HG03571 (cell line): Measurements from ENCODE around the gene THAP5.

Experiments
- ATAC-seq: cut with Tn5 transposase; IDR thresholded peaks from one replicate; pipeline ENCODE4 v1.9.1; 2021; ENCODE audit not compliant: unreplicated experiment

Gene THAP5

GRCh38 chr7:108535744-108536143, 33.8 kb downstream of the THAP5 start:
- no peak for ATAC-seq

GRCh38 chr7:108535257-108535656, 34.2 kb downstream of the THAP5 start:
- no peak for ATAC-seq

DNA sequence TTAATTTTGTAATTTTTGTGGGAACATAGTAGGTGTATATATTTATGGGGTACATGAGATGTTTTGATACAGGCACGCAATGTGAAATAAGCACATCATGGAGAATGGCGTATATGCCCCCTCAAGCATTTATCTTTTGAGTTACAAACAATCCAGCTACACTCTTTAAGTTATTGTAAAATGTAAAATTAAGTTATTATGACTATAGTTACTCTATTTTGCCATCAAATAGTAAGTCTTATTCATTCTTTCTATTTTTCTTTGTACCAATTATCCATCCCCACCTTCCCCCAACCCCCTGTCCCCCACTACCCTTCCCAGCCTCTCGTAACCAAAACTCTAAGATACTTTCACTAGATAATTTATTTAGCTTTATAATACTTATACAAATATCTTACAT, 35.8 kb downstream of the THAP5 start:
- no peak for ATAC-seq

GRCh38 chr7:108529341-108529740, 40.2 kb downstream of the THAP5 start:
- ATAC-seq = no peak

DNA sequence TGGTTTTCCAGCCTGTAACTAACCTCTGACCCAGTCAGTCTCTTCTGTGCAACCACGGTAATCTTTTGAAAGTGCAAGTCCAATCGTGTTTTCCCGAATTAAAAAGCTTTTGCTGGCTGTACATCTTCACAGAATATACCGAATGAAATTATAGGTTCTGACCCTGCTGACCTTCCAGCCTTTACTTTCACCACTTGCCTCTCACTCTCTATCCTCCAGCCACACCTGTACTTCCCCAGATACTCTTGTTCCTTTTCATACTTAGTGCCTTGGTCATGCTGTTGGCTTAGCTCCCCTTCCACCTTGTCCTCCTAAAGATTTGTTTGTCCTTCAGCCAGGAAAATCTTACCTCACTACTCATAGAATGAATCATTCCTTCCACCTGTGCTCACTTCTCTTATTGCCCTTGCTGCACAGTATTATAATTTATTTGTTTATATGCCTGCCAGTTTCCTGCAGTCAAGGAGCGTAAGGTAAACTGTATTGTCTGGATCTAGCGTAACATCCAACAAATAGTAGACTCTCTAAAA, 41.3 kb downstream of the THAP5 start:
- ATAC-seq = no peak

DNA sequence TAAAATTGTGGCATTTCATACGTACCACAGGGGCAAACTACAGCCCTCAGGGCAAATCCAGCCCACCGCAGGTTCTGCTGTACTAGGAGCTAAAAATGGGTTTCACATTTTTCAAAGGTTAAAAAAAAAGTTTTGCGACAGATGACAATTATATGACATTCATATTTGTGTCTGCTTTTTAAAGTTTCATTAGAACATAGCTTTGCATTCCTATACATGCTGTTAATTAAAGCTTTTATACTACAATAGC, 42.8 kb downstream of the THAP5 start:
- ATAC-seq = no peak

- peak; percentile 95 for ATAC-seq
Observed at GRCh38 chr7:108525985-108526767, 43.3 kb downstream of the THAP5 start, which contains the start of gene PNPLA8. PNPLA8 (minus strand) TSS chr7:108526135; CDS start chr7:108515491, 10,644 bp downstream.

DNA sequence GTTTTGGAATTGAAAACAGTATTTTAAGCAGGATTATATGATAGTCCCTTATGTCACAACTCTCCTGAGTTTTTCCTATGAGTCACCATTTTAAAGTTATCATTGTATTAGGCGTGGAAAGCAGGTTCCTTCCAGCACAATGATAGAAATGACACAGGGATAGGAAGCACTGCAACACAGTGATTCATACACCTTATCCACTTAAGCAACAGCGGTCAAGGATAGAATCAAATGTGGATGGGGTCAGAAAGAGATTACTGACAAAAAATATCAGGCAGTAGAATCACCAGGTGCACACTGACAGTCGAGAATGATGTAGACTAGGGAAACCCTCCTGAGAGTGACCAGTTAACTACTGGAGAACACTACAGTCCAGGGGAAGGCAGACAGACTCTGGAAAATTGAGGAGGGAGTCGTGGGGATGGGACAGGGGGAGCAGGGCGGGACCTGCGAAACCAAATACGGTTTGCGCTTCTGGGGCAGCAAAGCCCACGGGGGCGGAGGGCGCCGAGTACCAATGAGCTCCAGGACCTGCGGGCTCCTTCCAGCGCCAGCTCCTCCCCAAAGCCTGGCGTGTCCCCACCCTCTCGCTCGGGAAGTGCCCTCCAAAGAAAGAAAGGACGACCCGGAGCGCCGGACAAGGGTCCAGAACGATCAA, 44.0 kb downstream of the THAP5 start:
- peak; percentile 46 for ATAC-seq

DNA sequence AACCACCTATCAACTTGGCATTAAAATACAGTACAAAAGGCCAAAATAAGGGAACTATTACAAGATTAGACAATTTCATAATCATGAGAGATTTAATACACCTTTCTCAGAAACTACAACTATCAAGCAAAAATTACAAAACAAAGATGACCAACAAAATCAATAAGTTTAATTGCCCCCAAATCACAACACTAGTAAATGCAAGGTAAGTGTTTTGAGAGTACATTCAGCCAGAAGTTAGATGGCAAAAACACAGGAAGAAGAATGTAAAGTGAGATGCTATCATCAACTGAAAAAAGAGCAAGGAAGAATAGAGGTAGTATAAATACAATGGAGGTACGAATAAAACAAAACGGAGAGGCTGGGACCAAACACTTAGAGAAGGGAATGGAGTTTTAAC, 46.7 kb downstream of the THAP5 start:
- ATAC-seq = no peak

DNA sequence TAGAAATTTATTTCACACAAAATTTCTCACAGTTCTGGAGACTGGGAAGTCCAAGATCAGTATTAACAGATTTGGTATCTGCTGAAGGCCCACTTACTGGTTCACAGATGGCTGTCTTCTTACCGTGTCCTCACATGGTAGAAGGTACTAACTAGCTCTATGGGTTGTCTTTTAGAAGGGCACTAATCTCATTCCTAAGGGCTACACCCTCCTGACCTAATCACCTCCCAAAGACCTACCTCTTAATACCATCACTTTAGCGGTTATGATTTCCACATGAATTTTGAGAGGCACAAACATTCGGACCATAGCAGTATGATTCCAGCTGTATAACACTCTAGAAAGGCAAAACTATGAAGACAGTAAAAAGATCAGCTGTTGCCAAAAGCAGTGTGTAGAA, 51.6 kb downstream of the THAP5 start:
- no peak for ATAC-seq

GRCh38 chr7:108515630-108516029, 53.9 kb downstream of the THAP5 start:
- no peak for ATAC-seq

GRCh38 chr7:108515013-108515412, 54.5 kb downstream of the THAP5 start:
- no peak for ATAC-seq
